GM19238 (cell line): Measurements from ENCODE around the gene JAKMIP1.

Experiments used
- DNase-seq: peaks from one replicate; pipeline ENCODE4 v3.0.0; 2011; ENCODE audit warnings: low spot score; ENCODE audit not compliant: insufficient read length

Gene JAKMIP1

DNA sequence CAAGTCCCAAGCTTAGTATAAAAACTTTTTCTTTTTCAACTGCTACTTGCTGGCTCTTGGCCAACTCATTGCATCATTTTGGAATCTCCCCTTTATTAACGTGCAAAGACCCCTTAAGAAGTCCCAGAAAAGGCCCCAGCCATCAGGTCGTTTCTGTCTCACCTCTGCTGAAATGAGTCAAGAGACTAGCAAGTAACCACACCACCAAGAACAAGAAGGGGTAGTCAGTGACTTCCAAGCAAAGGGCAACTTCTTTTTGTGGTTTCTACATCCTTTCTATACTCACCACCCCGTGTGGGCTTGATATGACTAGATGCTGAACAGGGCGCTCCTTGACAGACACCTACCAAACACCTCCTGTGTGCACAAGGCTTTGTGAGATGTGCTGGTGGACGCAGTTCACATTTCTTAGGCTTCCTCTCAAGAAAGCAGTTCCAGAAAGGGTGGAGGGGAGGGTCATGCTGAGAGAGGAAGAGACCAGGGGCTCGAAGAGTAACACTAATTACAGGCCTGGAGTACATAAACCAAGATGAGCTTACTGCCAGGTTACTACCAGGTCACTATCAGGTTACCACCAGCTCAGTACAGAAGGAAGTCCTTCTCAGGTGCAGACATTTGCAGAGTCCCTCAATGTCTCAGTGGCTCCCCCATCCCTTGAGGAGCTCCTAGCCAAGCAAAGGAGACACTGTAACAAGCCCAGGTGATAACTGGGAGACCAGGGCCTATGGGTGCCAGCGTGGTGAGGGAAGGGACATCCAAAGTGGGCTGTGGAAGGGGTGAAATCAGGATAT, 19.3 kb downstream of the JAKMIP1 start:
- DNase-seq = no peak

GRCh38 chr4:6179362-6179761, 21.0 kb downstream of the JAKMIP1 start:
- DNase-seq = no peak

DNA sequence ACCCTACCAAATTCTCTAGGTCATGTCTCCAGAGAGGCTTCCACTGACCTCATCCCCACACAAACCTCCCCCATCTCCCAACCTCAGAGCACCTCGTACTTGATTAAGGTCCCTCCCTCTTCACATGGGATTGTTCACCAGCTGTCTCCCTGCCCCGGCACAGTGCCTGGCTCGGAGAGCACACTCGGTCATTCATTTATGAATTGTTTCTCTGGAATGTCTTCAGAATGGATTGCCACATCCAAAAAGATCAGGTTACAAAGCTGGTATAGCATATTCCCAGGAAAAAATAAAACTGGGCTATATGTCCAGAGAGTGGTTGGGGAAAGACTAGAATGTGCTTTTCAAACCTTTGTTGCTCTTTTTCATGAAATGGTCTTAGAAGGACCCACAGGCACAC, 21.6 kb downstream of the JAKMIP1 start:
- DNase-seq = no peak

GRCh38 chr4:6177587-6178197, 22.7 kb downstream of the JAKMIP1 start:
- DNase-seq = no peak

- DNase-seq = no peak
Measured at GRCh38 chr4:6175426-6175825, 24.9 kb downstream of the JAKMIP1 start.

DNA sequence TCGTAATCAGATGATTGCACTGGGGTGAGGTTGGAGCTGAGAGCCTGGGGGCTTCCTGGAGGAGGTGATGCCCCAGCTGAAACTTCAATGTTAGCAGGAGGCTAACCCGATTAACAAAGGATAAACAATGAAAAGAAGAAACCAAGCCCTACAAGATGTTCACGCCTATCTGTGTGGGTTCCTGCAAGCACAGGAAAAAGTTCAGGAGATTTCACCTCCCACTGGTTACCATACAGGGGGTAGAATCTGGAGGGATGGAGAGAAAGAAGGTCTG, 27.5 kb downstream of the JAKMIP1 start:
- DNase-seq = no peak

- no peak for DNase-seq
Measured at GRCh38 chr4:6172093-6172926, 28.0 kb downstream of the JAKMIP1 start.

- DNase-seq = no peak
Measured at GRCh38 chr4:6169239-6169638, 31.1 kb downstream of the JAKMIP1 start.

GRCh38 chr4:6165766-6166165, 34.6 kb downstream of the JAKMIP1 start:
- no peak for DNase-seq

- DNase-seq = no peak
Measured at GRCh38 chr4:6162885-6163284, 37.5 kb downstream of the JAKMIP1 start.

- DNase-seq = no peak
Measured at GRCh38 chr4:6161921-6162464, 38.4 kb downstream of the JAKMIP1 start.

GRCh38 chr4:6160536-6160935, 39.8 kb downstream of the JAKMIP1 start:
- DNase-seq = no peak

DNA sequence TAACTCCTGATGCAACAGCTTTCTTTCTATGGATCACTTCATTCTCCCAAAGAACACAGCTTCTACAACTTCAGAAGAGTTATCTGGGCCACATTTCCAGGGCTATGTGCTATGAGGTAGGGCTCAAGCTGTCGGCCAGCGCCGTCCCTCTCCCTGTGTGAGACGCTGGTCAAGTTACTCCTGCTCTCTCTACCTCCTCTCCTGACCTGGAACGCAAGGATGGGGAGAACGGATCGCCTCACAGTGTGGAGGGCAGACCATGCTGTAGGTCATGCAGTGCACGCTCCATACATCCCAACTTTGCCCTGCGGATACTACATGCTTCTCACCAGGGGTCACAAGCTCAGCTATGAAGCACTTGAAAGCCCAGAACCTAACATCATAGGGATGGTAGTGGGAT, 42.4 kb downstream of the JAKMIP1 start:
- no peak for DNase-seq

GRCh38 chr4:6155996-6156750, 44.2 kb downstream of the JAKMIP1 start:
- DNase-seq = no peak

- no peak for DNase-seq
Measured at GRCh38 chr4:6154875-6155274, 45.5 kb downstream of the JAKMIP1 start.

GRCh38 chr4:6153874-6154273, 46.5 kb downstream of the JAKMIP1 start:
- DNase-seq = no peak

DNA sequence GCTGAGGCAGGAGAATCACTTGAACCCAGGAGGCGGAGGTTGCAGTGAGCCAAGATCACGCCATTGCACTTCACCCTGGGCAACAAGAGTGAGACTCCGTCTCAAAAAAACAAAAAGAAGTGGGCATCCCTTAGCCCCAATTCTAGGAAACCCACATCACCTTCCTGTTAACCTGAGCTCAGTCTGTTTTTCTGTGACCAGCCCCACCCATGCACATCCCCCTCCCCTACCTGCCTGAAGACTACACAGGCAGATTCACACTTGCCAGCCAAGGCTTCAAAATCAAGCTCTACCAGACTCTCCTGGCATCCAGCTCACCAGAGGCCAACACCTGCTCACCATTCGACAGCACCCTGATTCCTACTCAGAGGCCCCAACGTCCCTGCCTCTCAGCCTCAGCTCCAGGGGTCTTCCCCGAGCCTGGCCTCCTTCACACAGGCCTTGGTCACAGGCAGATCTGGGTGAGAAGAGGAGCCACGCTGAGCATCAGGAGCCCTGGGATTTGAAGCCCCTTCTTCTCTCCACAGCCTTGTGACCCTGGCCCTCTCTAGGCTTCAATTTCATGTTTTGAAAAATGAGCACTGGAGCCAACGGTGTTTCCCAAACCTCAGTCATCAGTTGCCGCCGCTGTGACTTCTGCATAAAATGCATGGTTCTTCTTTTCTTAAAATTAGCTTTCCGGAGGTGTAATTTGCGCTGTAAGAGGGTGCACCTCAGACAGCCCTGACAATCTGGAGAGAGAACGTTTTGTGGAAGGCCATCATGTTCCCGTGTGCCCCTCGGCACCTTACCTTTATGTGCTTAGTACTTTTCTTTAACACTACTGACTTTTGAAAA, 47.3 kb downstream of the JAKMIP1 start:
- DNase-seq = no peak

DNA sequence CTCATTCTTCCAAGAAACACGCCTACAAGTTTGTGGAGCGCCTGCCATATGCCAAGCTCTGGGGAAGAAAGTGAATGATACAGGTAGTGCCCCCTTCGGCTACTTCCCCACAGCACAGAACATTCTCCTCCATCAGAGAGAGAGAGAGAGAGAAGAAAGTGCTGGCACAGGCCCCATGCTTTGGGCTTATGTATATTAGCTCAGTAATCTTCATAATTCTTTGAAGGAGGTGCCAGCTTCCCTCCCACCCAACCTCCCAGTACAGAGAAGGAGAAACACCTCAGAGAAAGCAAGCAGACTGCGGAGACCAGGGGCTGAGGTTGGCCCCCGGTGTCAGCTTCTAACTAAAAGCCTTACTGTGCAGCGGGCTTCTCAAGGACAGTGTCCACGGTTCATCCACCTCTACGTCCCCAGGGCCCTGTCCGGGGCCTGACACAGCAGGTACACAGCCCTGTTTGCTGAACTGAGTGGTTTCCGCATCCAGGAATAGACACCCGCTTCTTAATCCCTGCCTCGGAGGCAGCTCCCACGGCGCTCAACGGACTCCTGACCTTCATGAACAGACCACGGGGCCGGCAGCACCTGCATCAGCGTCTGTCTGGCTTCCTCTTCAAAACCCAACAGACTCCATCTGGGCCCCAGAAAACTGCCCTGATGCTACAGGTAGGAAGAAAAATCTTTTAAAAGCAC, 50.2 kb downstream of the JAKMIP1 start:
- no peak for DNase-seq

- no peak for DNase-seq
Measured at GRCh38 chr4:6148506-6149205, 51.7 kb downstream of the JAKMIP1 start.
